ENCODE data around the gene OR9A2.
"Not testable (repeated sequence)": the region's sequence is repeated elsewhere in the genome, so short reads cannot be mapped to it uniquely, and the experiment has no call there.

The OR9A2 gene

DNA sequence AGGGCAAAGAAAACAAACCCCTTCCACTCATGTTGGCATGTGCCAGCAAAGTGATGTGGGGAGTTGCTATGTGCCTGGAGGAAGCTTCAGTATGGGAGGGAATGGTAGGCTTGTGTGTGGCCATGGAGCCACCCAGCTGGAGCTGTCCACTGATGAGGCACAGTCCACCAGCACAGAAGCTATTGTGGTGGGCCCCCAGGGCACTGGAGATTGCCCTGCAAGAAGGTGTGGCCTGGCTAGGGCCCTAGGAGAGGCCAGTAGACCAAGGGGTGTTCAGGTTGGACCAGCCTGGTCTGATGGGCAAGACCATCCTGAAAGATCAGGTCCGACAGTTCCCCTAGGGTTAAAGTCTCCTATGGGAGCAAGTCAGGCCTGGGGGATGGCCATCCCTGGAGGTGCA lies 42.6 kb downstream of the OR9A2 start:
- no peak overlapping the region for H3K4me3 ChIP-seq (ENCODE audit: low read length)
- no peak for DNase-seq (ENCODE audit: low read depth)
- TF ChIP-seq, protein P1, sequence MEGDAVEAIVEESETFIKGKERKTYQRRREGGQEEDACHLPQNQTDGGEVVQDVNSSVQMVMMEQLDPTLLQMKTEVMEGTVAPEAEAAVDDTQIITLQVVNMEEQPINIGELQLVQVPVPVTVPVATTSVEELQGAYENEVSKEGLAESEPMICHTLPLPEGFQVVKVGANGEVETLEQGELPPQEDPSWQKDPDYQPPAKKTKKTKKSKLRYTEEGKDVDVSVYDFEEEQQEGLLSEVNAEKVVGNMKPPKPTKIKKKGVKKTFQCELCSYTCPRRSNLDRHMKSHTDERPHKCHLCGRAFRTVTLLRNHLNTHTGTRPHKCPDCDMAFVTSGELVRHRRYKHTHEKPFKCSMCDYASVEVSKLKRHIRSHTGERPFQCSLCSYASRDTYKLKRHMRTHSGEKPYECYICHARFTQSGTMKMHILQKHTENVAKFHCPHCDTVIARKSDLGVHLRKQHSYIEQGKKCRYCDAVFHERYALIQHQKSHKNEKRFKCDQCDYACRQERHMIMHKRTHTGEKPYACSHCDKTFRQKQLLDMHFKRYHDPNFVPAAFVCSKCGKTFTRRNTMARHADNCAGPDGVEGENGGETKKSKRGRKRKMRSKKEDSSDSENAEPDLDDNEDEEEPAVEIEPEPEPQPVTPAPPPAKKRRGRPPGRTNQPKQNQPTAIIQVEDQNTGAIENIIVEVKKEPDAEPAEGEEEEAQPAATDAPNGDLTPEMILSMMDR (conservative IDR thresholded peaks at IDR 0.05; ENCODE audit: low read length) = no peak

DNA sequence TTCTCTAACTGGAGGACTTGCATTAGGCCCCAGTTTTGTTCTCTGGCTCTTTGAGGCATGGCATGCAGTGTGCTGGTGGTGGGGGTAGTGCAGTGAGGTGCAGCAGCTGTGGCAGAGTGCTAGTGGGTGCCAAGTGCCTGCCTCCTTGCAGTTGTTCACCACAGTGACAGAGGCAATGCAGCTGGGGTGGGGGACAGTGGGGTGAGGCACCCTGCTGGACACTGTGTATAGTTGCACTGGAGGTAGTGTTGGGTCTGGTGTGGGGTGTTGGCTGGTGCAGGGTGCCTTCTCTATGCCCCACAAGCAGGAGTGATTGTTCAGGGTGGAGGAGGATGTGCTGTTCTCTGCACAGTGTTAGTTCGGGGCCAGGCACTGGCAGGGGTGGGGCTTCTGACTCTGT lies 43.1 kb downstream of the OR9A2 start:
- no peak for DNase-seq (ENCODE audit: low read depth)
- H3K4me3 ChIP-seq (ENCODE audit: low read length) = no peak overlapping the region
- TF ChIP-seq, protein P1 (conservative IDR thresholded peaks at IDR 0.05; ENCODE audit: low read length) = no peak

DNA sequence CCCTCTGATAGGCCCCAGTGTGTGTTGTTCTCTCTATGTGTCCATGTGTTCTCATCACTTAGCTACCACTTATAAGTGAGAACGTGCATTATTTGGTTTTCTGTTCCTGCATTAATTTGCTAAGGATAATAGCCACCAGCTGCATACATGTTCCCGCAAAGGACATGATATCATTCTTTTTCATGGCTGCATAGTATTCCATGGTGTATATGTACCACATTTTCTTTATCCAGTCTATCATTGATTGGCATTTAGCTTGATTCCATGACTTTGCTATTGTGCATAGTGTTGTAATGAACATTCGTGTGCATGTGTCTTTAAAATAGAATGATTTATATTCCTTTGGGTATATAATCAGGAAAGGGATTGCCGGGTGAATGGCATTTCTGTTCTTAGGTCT lies 48.5 kb downstream of the OR9A2 start:
- not testable (repeated sequence) for DNase-seq (ENCODE audit: low read depth); H3K4me3 ChIP-seq (ENCODE audit: low read length)
